Measurements from ENCODE around the gene SMIM45.

The SMIM45 gene

DNA sequence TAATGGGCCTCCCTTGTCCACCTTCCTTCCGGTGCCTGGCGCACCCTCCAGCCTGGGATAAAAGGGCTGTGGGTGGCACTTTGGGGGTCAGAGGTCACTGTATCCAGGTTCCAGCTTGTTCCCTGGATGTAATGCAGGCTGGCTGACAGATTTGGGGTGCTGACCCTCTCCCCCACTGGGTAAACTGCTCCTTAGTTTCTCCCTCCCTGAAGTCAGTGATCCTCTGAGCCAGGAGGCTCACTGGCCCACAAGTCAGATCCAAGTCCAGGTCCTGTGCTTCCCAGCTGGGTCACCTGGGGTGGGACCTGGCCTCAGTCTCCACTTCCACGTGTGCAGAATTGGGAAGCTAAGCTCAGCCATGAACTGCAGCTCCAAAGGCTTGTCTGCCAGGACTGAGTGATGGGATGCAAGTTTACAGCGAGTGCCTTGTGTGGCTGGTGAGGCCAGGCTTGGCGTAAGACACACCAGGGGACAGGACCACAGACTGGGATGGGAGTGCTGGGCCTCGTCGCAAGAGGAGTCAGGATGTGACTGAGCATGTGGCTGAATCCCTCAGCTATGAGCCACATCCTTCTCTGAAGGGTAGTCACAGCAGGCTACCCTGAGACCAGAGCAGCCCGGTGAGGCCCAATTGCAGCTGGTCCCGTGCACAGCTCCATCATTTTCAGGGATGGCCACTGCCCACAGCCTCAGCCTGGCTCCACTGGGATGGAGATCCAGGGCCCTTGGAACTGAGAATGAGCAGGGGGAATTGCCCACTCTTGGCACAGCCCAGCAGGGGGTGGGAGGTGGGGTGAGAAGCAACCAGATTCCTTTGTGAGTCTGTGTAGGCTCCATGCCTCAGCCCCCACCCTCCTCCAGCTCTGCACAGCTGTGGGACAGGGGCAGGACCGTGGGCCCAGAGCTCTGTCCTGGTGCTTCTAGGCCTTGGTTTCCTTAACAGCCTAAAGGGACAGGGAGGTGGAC, 44.2 kb upstream of the SMIM45 start:
- TF ChIP-seq CTCF (IDR thresholded peaks at IDR 0.05; ENCODE audit: low read depth, low read length, missing control alignments) = no peak
- no peak for DNase-seq (ENCODE audit: extremely low read depth, low read depth)
- no peak overlapping the region for H3K4me3 ChIP-seq (replicated peaks; ENCODE audit: low read depth, low read length)

GRCh38 chr22:41908411-41909309, 43.3 kb upstream of the SMIM45 start:
- no peak for TF ChIP-seq CTCF (IDR thresholded peaks at IDR 0.05; ENCODE audit: low read depth, low read length, missing control alignments)
- no peak overlapping the region for H3K4me3 ChIP-seq (replicated peaks; ENCODE audit: low read depth, low read length)
- no peak for DNase-seq (ENCODE audit: extremely low read depth, low read depth)

DNA sequence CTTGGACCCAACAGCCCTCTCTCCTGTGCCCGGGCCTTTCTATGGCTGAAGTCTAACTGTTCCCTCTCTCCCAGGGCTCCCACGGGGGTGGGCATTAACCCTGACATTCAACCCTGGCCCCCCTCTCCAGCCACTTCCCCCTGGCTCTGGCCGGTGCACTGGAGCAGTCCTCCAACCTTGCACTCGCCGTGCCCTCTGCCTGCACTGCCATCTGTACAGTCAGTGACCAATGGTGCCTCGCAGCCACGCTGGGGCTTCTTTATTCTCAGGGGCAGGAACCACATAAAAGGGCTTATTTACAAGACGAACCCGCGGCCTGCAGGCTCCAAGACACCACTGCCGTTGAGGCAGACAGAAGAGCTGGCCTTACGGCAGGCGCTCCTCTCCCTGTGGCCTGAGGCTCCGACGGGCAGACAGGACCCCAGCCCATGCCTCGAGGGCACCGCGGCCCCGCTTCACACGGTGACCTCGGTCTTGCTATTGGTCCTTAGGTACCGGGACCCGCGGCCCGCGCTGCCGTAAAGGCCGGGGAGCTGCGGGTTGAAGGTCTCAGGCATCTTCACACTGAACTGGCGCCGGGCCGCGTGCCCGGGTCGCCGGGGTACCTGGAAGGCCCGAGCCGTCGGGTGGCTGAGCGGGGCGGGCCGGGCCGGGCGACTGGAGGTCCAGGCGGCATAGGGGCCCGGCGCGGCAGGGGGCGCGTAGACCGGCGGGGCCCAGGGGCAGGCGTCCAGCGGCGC, 42.5 kb upstream of the SMIM45 start:
- TF ChIP-seq CTCF (IDR thresholded peaks at IDR 0.05; ENCODE audit: low read depth, low read length, missing control alignments) = no peak
- no peak for DNase-seq (ENCODE audit: extremely low read depth, low read depth)
- no peak overlapping the region for H3K4me3 ChIP-seq (replicated peaks; ENCODE audit: low read depth, low read length)

DNA sequence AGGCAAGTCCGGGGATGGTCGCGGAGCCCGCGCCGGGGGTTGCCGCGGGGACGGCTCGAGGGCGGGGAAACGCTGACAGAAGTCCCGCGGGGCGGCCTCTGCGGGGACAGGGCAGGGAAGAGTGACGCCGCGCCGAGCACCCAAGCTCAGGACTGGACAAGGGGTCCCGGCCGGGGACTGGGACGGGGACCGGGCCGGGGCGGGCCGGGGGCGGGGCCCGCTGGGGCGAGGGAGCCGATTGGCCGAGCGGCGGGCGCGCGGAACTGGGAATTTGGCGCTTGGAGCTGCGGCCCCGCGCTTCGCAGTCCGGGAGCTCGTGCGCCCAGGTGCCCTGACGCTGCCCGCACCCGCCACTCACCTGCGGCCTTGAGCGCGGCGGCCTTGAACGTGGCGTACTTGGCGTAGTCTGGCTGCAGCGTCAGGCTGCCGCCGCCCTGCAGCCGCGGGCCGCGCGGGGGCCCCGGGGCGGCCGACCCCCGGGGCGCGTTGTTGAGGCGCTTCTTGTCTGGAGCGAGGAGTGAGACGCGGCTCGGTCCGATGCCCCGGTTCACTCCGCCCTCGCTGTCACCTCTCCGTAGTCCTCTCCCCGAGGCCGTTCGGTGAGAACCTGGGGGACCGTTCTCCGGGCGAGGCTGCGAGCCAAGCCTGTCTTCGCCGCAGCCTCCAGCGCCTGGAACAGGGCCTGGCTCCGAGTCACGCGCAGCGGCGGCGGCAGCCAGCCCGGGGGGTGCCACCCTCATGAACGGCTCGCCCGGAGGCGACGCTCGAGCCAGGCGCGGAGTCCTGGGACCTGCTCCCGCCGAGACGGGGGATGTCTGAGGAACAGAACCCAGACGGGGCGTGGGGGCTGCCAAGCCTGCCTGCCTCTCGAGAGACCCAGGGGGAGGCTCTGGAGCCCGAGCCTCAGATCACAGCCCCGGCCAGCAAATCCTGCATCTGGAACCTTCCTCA, 41.6 kb upstream of the SMIM45 start:
- H3K4me3 ChIP-seq (replicated peaks; ENCODE audit: low read depth, low read length) = no peak overlapping the region
- DNase-seq (ENCODE audit: extremely low read depth, low read depth) = no peak
- no peak for TF ChIP-seq CTCF (IDR thresholded peaks at IDR 0.05; ENCODE audit: low read depth, low read length, missing control alignments)

- DNase-seq (ENCODE audit: extremely low read depth, low read depth) = no peak
Measured at GRCh38 chr22:41911001-41911611, 40.8 kb upstream of the SMIM45 start.

More at GRCh38 chr22:41911001-41911611, 40.8 kb upstream of the SMIM45 start:
- TF ChIP-seq CTCF (IDR thresholded peaks at IDR 0.05; ENCODE audit: low read depth, low read length, missing control alignments) = no peak
- H3K4me3 ChIP-seq (replicated peaks; ENCODE audit: low read depth, low read length) = no peak overlapping the region

All from HFF-Myc (cell line).